GM19395 (cell line): ENCODE measurements around the gene FDX1.
"Not testable (repeated sequence)": the region's sequence is repeated elsewhere in the genome, so short reads cannot be mapped to it uniquely, and the experiment has no call there.

Source experiments
- ATAC-seq: cut with Tn5 transposase; IDR thresholded peaks from one replicate; pipeline ENCODE4 v1.9.1; 2021; ENCODE audit warnings: mild to moderate bottlenecking, moderate library complexity; ENCODE audit not compliant: unreplicated experiment

The FDX1 gene, protein sequence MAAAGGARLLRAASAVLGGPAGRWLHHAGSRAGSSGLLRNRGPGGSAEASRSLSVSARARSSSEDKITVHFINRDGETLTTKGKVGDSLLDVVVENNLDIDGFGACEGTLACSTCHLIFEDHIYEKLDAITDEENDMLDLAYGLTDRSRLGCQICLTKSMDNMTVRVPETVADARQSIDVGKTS

DNA sequence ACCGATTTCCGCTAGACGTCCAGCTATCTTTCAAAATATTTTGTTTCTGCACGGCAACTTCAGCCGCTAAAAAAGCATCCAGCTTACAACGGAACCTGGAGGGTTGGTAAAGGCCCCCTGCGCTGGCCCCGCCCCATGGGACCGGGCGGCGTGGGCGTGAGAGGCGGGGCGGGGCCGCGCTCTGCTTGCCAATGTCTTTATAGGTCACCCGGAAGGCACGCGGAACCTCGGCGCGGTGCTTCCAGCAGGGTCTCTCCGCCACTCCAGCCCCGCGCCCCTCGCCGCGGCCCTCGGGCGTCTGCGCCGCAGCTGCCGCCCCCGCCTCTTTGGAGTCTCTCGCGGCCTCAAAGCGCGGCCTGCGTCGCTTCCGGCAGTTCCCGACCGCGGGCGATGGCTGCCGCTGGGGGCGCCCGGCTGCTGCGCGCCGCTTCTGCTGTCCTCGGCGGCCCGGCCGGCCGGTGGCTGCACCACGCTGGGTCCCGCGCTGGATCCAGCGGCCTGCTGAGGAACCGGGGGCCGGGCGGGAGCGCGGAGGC, at the start of gene FDX1:
FDX1 (plus strand) TSS at position 218 of the 536 bp plus-strand sequence; CDS start at position 391, 173 bp downstream.
- peak; percentile 90 for ATAC-seq

DNA sequence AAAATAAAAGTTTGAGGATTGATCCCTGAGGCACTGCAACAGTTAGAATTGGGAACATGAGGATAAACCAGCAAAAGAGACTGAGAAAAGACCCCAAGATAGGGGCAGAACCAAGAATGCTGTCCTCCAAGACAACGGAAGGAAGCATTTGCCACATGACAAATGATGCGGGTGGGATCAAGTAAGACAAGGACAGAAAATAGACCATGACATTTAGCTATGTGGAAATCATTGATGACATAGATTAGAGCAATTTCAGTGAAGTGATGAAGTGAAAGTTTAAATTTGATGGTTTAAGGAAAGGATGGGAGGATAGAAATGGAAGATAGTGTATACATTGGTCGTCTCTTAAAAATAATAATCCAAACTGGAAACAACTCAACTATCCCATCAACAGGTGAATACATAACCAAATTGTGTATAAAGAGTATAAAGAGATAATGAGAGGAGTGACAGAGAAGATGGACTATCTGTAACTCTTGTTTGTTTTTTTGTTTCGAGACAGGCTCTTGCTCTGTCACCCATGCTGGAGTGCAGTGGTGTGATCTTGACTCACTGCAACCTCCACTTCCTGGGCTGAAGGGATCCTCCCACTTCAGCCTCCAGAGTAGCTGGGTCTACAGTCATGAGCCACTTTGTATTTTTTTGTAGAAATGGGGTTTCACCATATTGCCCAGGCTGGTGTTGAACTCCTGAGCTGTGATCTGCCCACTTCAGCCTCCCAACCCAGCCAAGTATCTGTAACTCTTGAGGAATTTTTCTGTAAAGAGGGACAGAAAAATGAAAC, 48.7 kb upstream of the FDX1 start:
- no peak for ATAC-seq

DNA sequence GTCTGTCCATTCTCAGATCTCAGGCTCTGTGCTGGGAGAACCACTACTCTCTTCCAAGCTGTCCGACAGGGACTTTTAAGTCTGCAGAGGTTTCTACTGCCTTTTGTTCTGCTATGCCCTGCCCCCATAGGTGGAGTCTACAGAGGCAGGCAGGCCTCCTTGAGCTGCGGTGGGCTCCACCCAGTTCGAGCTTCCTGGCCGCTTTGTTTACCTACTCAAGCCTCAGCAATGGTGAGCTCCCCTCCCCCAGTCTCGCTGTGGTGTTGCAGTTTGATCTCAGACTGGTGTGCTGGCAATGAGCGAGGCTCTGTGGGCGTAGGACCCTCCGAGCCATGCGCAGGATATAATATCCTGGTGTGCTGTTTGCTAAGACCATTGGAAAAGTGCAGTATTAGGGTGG, 41.5 kb upstream of the FDX1 start:
- not testable (repeated sequence) for ATAC-seq

DNA sequence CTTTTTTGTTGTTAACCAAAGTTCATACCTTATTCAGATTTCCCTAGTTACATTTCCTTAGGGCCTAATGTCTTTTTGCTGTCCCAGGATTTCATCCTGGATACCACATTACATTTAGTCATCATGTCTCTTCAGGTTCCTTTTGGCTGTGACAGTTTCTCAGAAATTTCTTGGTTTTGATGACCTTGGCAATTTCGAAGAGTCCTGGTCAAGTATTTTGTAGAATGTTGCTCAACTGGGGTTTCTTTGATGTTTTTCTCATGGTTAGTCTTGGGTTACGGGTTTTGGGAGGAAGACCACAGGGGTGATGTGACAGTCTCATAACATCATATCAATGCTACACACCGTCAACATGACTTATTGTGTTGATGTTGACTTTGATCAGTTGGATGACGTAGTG, 39.8 kb upstream of the FDX1 start:
- ATAC-seq, result no peak

DNA sequence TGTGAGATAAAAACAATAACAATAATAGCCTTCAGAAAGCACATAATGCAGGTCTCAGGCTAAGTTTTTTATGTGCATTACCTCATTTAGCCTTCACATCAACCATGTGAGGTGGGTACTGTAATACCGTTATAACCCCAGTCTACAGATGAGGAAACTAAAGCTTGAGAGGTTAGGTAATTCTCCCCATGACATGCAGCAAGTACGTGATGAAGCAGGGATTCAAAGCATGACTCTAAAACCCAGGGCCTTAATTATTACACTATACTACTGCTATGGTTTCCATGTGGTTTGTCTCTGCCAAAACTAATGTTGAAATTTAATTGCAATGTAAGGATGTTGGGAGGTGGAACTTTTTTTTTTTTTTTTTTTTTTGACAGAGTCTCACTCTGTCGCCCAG, 37.7 kb upstream of the FDX1 start:
- ATAC-seq, result no peak

DNA sequence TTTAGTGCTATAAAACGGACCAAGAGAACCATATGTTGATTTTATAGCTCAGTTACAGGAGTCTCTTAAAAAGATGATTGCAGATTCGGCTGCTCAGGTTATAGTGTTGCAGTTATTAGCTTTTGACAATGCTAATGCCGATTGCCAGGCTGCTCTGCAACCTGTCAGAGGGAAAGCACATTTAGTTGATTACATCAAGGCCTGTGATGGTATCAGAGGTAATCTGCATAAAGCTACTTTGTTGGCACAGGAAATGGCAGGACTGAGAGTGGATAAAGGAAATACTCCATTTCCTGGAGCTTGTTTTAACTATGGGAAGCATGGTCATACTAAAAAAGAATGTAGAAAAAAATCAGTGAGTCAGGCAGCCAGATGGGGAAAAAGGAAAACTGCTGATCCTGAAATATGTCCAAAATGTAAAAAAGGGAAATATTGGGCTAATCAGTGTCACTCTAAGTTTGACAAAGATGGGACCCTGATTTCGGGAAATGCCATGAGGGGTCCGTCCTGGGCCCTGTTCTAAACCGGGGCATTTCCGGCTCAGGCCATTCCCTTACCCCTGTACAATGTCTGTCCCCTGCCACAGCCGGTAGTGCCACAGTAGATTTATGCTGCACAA, 32.0 kb upstream of the FDX1 start:
- not testable (repeated sequence) for ATAC-seq

DNA sequence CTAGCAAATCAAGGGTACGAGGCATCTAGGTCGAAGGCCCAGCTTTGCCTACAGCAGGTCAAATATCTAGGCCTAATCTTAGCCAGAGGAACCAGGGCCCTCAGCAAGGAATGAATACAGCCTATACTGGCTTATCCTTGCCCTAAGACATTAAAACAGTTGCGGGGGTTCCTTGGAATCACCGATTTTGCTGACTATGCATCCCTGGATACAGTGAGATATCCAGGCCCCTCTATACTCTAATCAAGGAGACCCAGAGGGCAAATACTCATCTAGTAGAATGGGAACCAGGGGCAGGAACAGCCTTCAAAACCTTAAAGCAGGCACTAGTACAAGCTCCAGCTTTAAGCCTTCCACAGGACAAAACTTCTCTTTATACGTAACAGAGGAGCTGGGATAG, 26.2 kb upstream of the FDX1 start:
- ATAC-seq, result not testable (repeated sequence)

DNA sequence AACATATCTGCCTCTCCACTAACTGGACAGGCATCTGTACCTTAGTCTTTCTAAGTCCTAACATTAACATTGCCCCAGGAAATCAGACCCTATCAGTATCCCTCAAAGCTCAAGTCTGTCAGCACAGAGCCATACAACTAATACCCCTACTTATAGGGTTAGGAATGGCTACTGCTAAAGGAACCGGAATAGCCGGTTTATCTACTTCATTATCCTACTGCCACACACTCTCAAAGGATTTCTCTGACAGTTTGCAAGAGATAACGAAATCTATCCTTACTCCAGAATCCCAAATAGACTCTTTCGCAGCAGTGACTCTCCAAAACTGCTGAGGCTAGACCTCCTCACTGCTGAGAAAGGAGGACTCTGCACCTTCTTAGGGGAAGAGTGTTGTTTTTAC, 24.1 kb upstream of the FDX1 start:
- not testable (repeated sequence) for ATAC-seq

DNA sequence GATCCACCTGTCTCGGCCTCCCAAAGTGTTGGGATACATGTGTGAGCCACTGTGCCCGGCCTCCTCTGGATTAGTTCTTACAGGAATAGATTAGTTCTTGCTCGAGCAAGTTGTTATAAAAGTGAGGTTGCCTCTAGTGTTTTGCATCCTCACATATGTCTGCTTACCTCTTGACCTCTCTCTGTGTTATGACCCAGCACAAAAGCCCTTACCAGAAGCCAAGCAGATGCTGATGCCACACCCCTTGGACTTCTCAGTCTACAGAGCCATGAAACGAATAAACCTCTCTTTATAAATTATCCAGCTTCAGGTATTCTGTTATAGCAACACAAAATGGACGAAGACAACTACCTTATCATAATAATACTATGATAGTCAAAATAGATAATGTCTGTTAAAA, 22.4 kb upstream of the FDX1 start:
- ATAC-seq, result no peak

DNA sequence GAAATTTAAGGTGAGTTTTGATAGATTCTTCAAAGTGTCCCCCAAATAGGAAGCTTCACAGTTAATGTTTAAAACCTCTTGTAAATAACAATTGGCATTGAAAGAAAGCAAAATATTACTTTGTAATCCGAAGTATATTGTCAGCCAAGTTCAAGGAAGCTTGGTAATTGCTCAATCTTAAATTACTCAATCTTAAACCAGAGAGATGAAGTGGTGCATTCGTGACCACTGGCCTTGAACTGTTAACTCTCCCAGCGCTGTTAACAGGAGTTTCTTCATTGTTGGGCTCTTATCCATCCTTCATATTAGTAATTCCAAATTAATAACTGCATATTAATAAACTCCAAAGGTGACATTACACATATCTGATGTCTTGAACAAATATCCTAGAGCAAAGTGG, 20.6 kb upstream of the FDX1 start:
- ATAC-seq, result no peak

DNA sequence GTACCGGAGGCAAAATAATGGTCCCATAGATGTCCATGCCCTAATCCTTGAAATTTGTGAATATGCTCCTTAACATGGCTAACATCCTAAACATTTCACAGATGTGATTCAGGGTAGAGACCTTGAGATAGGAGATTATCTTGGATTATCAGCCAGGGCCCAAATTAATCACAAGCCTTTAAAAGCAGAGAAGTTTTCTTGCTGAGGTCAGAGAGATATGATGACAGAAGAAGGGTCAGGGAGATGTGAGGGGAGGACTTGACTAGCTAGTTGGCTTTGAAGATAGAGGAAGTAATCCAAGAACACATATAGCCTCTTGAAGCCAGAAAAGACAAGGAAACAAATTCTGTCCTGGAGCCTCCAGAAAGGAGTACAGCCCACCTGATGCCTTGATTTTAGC, 19.1 kb upstream of the FDX1 start:
- ATAC-seq, result no peak

DNA sequence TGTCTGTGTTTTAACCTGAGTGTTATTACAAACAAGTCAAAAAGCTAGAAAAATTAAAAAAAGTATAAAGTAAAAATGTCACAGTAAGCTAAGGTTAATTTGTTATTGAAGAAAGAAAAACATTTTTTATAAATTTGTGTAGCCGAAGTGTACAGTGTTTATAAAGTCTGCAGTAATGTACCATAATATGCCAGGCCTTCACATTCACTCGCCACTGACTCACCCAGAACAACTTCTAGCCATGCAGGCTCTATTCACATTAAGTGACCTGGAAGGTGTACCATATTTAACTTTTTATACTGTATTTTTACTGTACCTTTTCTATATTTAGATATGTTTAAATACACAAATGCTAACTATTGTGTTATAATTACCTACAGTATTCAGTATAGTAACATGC, 14.7 kb upstream of the FDX1 start:
- ATAC-seq, result no peak

DNA sequence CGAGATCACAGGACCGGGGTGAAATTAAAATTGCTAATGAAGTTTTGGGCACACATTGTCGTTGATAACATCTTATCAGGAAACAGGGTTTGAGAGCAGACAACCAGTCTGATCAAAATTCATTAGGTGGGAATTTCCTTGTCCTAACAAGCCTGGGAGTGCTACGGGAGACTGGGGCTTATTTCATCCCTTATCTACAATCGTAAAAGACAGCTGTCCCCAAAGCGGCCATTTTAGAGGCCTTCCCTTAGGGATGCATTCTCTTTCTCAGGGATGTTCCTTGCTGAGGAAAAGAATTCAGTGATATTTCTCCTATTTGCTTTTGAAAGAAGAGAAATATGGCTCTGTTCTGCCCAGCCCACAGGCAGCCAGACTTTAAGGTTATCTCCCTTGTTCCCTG, 8.1 kb upstream of the FDX1 start:
- ATAC-seq, result not testable (repeated sequence)

DNA sequence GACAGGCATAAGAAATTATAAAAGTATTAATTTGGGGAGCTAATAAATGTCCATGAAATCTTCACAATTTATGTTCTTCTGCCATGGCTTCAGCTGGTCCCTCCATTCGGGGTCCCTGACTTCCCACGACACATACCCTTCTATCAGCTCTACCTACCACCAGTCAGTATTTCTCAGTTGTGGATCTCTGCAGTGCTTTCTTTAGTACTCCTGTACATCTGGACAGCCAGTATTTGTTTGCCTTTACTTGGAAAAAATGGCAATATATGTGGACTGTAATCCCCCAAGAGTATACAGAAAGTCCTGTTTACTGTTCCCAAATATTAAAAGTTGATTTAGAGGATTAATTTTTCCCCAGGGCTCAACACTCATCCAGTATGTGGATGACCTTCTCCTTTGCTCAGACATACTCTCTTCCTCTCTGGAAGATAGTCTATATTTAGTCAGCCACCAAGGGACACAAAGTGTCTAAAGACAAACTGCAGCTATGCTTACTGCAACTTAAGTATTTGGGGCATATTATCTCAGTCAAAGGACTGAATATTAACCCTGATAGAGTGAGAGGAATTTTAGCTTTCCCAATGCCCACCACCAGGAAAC, 7.3 kb upstream of the FDX1 start:
- ATAC-seq, result no peak

DNA sequence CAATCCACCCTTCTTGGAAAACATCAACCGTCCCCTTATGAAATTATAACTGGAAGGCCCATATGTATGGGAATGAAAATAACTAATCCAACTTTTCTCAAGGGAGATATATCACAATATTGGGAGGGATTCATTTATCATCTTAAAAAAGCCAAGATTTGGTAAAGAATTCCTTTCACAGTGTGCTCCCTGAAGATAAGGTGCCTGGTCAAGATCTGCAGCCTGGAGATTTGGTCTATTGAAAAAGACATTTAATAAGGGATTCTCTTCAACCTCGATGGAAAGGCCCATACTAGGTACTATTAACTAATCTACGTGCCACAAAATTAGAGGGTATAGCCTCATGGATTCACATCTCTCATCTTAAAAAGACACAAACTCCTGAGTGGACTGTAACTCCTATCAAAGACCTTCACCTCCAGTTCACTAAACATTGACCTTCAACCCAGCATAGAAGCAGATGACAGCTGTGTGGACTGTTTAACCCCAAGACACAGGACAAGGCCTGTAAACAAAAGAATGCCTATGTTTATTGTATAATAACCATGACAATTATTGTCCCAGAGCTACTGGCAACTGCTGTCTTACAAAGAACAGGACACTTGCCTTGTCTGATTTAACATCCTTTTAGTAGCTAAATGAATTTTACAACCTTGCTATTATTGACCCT, 4.8 kb upstream of the FDX1 start:
- ATAC-seq, result no peak

DNA sequence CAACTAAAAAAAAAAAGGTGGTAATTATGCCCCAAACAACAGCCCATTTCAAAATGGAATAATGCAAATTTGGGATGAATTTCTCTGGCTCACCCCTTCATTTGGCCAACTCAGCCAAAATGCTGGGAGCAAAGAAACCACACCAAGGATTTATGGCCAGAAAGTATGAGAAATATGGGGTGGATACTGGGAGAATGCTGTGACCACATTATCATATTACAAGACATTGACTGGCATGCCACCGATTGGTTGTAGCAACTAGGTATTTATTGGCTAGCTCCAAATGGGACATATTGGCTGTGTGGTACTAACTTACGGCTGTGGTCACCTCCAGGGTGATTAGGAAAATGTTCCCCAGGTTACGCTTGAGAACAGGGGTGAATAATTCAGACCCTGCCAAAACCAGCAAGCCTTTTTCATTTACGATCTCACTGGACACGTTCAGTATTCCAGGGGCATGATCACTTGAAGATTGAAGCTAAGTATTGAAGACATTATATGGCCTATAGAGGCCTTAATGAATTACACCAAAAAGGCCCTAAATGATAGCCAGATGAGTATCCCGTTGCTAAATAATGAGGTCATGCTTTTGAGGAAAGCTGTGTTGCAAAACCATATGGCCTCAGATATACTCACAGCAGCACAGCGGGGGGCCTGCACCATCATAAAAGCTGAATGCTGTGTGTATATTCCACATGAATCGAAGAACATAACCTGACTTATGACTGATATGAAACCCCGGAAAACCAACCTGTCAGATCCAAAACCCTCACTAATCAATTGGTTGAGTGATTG, 3.8 kb upstream of the FDX1 start:
- ATAC-seq, result no peak

DNA sequence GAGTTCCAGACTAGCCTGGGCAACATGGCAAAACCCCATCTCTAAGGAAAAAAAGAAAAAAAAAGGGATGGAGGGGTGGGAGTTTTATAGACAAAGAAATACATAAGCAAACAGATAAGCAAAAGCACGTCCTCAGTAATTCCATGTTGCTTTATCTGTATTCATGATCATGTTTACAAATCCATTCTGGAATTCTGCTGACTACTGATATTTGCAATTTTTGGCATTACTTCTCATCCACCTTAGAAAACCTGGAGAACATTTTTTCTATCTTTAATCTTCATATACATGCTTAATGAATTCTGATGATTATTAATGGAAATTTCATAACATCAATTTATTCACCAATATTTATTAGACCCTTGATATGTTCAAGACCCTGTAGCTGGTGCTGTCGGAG, 1.7 kb upstream of the FDX1 start:
- ATAC-seq, result no peak

DNA sequence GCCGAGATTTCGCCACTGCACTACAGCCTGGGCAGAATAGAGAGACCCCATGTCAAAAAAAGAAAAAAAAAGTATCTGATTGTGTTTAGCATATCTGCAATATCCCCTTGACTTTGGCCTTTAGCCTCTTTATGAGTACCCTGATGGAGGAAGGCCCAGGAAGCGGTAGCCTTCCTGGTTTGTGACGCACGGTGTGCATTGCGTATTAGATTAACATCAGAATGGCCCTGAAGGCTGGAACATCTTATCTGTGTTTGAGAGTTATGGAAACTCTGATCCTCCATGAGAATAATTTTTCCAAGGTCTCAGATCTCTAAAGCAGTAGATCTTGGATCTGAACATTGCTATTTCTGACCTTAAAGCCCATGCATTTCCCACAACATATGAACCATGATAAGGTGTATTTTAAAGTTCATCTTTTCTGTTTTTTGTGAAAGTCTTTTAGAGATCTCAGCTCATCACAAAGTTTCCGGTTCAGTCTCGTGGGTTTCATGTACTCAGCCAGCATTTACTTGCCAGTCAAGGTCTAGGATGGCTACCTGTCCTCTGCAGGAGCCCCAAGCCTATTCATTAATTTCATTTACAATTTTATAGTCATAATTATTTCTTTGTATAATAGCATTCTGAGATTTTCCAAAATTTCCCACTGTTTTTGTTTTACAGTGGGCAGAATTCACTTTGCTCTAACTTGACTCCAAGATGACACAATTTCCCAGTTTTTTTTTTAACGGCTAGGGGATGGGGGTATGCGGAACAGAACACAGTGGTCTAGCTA, 605 bp upstream of the FDX1 start:
- peak; percentile 35 for ATAC-seq

DNA sequence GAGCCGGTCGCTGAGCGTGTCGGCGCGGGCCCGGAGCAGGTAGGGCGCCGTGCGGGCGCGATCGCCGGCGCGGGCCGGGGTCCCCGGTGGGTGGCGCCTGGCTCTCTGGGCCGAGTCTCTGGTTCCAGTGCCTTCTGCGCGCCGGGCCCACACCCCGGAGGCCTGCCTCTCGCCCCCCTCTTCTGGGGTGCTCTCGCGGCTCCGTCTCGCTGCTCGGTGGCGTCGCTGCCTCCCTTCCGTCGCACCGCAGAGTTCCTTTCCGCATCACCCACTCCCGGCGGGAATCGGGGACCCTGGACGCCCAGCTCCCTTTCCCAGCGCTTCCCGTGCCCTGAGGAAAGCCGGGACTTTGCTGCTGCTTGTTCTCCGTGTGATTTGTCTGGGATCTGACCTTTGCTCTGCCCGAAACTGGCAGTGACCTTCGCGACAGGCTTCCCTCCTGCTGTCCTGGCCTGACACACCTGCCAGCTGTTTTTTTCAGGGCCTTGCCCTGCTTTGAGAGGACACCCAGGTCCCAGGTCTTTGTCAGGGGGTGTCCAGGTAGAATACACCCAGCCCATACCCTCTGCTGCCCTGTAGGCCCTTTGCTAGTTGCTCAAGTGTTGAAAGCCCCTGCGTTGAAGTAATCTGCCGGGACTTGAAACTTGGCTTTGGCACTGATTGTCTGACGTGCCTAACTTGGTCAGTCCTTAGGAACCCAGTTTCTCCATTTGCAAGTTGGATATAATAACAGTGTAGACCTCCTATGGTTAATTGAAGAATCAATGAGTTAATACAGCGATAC, 711 bp downstream of the FDX1 start:
- peak; percentile 36 for ATAC-seq
